C4-2B (cell line): ENCODE data around the gene SMOC2.

ENCODE experiments used
- CTCF ChIP-seq: fragments of 450-650 bp; conservative IDR thresholded peaks from 2 replicates; pipeline ENCODE4 v1.5.1; 2017; ENCODE audit warnings: mild to moderate bottlenecking
- ZFX ChIP-seq: fragments of 450-650 bp; IDR thresholded peaks from 2 replicates; pipeline ENCODE4 v1.6.1; 2017

GRCh38 chr6:168666170-168666569 is 225.2 kb downstream of the SMOC2 start:
- no peak for TF ChIP-seq CTCF
- no peak for TF ChIP-seq ZFX
